Mucosa of stomach (tissue), 1 donor: ENCODE data around the gene MYH14.
"Not testable (repeated sequence)": the region's sequence is repeated elsewhere in the genome, so short reads cannot be mapped to it uniquely, and the experiment has no call there.

Experiments used
- H3K27me3 ChIP-seq: one replicate; pipeline ENCODE4 v1.7.0; 2013; ENCODE audit warnings: mild to moderate bottlenecking, low read length; ENCODE audit not compliant: control insufficient read depth, insufficient read depth
- H3K36me3 ChIP-seq: one replicate; pipeline ENCODE4 v1.7.0; 2013; ENCODE audit warnings: low read length; ENCODE audit not compliant: control insufficient read depth, insufficient read depth
- H3K4me1 ChIP-seq: one replicate; pipeline ENCODE4 v1.7.0; 2013; ENCODE audit warnings: mild to moderate bottlenecking, low read length; ENCODE audit not compliant: control insufficient read depth, insufficient read depth
- H3K4me3 ChIP-seq: one replicate; pipeline ENCODE4 v1.7.0; 2013; ENCODE audit warnings: low read length
- H3K9ac ChIP-seq: one replicate; pipeline ENCODE4 v1.7.0; 2013; ENCODE audit warnings: mild to moderate bottlenecking, low read length, moderate library complexity
- H3K9me3 ChIP-seq: one replicate; pipeline ENCODE4 v1.7.0; 2013; ENCODE audit warnings: mild to moderate bottlenecking, low read length, moderate library complexity; ENCODE audit not compliant: control insufficient read depth
- donor health status: Pancreatic carcinoma.

MYH14 gene

GRCh38 chr19:50231821-50232220 lies 28.4 kb downstream of the MYH14 start:
- H3K36me3 ChIP-seq, result no peaks in the 10 kb centered on the region
- H3K4me3 ChIP-seq, result no peak overlapping the region

GRCh38 chr19:50232600-50232999 lies 29.2 kb downstream of the MYH14 start:
- Histone ChIP-seq H3K4me1 (no peaks in the 10 kb centered on the region), H3K4me3 (no peak overlapping the region), H3K27me3 (no peaks in the 10 kb centered on the region), H3K9me3 (no peaks in the 10 kb centered on the region), H3K36me3 (no peaks in the 10 kb centered on the region), H3K9ac (no peak overlapping the region)

More at GRCh38 chr19:50231821-50232220, 28.4 kb downstream of the MYH14 start:
- no peak overlapping the region for H3K9ac ChIP-seq
- H3K9me3 ChIP-seq, result no peaks in the 10 kb centered on the region
- H3K4me1 ChIP-seq, result no peaks in the 10 kb centered on the region
- H3K27me3 ChIP-seq, result no peaks in the 10 kb centered on the region

- H3K9ac ChIP-seq, result no peak overlapping the region
- H3K9me3 ChIP-seq, result no peaks in the 10 kb centered on the region
- H3K36me3 ChIP-seq, result no peaks in the 10 kb centered on the region
- no peak overlapping the region for H3K4me3 ChIP-seq
- H3K27me3 ChIP-seq, result no peaks in the 10 kb centered on the region
- H3K4me1 ChIP-seq, result no peaks in the 10 kb centered on the region
Observed at GRCh38 chr19:50233308-50233910, 30.0 kb downstream of the MYH14 start.

- H3K4me1 ChIP-seq, H3K4me3 ChIP-seq: not testable (repeated sequence)
Observed at GRCh38 chr19:50237493-50237892, 34.1 kb downstream of the MYH14 start.

GRCh38 chr19:50238043-50238442 lies 34.6 kb downstream of the MYH14 start:
- Histone ChIP-seq H3K9me3 (no peaks in the 10 kb centered on the region), H3K4me1 (no peaks in the 10 kb centered on the region), H3K27me3 (no peaks in the 10 kb centered on the region), H3K4me3 (no peak overlapping the region), H3K36me3 (no peaks in the 10 kb centered on the region), H3K9ac (no peak overlapping the region)

More at GRCh38 chr19:50237493-50237892, 34.1 kb downstream of the MYH14 start:
- not testable (repeated sequence) for H3K9ac ChIP-seq, H3K36me3 ChIP-seq, H3K27me3 ChIP-seq, H3K9me3 ChIP-seq

GRCh38 chr19:50239921-50240590 lies 36.6 kb downstream of the MYH14 start:
- no peaks in the 10 kb centered on the region for H3K36me3 ChIP-seq
- H3K27me3 ChIP-seq, result no peaks in the 10 kb centered on the region
- H3K4me1 ChIP-seq, result no peaks in the 10 kb centered on the region
- H3K4me3 ChIP-seq, result no peak overlapping the region
- H3K9me3 ChIP-seq, result no peaks in the 10 kb centered on the region
- H3K9ac ChIP-seq, result no peak overlapping the region

GRCh38 chr19:50242581-50242980 lies 39.2 kb downstream of the MYH14 start:
- H3K9me3 ChIP-seq, result no peaks in the 10 kb centered on the region
- no peak overlapping the region for H3K9ac ChIP-seq
- no peaks in the 10 kb centered on the region for H3K4me1 ChIP-seq
- H3K36me3 ChIP-seq, result no peaks in the 10 kb centered on the region
- no peaks in the 10 kb centered on the region for H3K27me3 ChIP-seq
- no peak overlapping the region for H3K4me3 ChIP-seq

- H3K4me3 ChIP-seq, result no peak overlapping the region
- no peaks in the 10 kb centered on the region for H3K9me3 ChIP-seq
- no peak overlapping the region for H3K9ac ChIP-seq
- no peaks in the 10 kb centered on the region for H3K27me3 ChIP-seq
- H3K36me3 ChIP-seq, result no peaks in the 10 kb centered on the region
- H3K4me1 ChIP-seq, result no peaks in the 10 kb centered on the region
Observed at GRCh38 chr19:50244695-50245094, 41.3 kb downstream of the MYH14 start.

GRCh38 chr19:50248413-50248812 lies 45.0 kb downstream of the MYH14 start:
- no peaks in the 10 kb centered on the region for H3K4me1 ChIP-seq
- H3K4me3 ChIP-seq, result no peak overlapping the region
- H3K9me3 ChIP-seq, result no peaks in the 10 kb centered on the region
- no peak overlapping the region for H3K9ac ChIP-seq
- no peaks in the 10 kb centered on the region for H3K27me3 ChIP-seq
- peaks cover 10% of the 10 kb centered on the region for H3K36me3 ChIP-seq

- Histone ChIP-seq H3K36me3 (peaks cover 10% of the 10 kb centered on the region), H3K4me3 (no peak overlapping the region), H3K4me1 (no peaks in the 10 kb centered on the region), H3K9me3 (no peaks in the 10 kb centered on the region), H3K27me3 (no peaks in the 10 kb centered on the region), H3K9ac (no peak overlapping the region)
Observed at GRCh38 chr19:50248826-50249225, 45.4 kb downstream of the MYH14 start.

- H3K4me1 ChIP-seq, result no peaks in the 10 kb centered on the region
- H3K36me3 ChIP-seq, result peaks cover 10% of the 10 kb centered on the region
- no peaks in the 10 kb centered on the region for H3K27me3 ChIP-seq
- H3K9ac ChIP-seq, result no peak overlapping the region
- no peaks in the 10 kb centered on the region for H3K9me3 ChIP-seq
- no peak overlapping the region for H3K4me3 ChIP-seq
Observed at GRCh38 chr19:50249636-50250035, 46.2 kb downstream of the MYH14 start.

- no peak overlapping the region for H3K9ac ChIP-seq
- H3K4me3 ChIP-seq, result no peak overlapping the region
- no peaks in the 10 kb centered on the region for H3K4me1 ChIP-seq
- H3K27me3 ChIP-seq, result no peaks in the 10 kb centered on the region
- H3K9me3 ChIP-seq, result no peaks in the 10 kb centered on the region
- peaks cover 12% of the 10 kb centered on the region for H3K36me3 ChIP-seq
Observed at GRCh38 chr19:50250450-50251136, 47.2 kb downstream of the MYH14 start.
